Loucy (cell line): ENCODE measurements around the gene PXN.

Source experiments
- CTCF ChIP-seq: fragments of 200-600 bp; sonication (generic); conservative IDR thresholded peaks from 2 replicates; pipeline ENCODE4 v1.5.1; 2014; ENCODE audit warnings: mild to moderate bottlenecking, antibody characterized with exemption, low read length
- EZH2phosphoT487 ChIP-seq: fragments of 200-600 bp; IDR thresholded peaks from 2 replicates; pipeline ENCODE4 v1.6.1; 2018; ENCODE audit warnings: antibody characterized with exemption, mild to moderate bottlenecking, moderate library complexity, borderline replicate concordance

DNA sequence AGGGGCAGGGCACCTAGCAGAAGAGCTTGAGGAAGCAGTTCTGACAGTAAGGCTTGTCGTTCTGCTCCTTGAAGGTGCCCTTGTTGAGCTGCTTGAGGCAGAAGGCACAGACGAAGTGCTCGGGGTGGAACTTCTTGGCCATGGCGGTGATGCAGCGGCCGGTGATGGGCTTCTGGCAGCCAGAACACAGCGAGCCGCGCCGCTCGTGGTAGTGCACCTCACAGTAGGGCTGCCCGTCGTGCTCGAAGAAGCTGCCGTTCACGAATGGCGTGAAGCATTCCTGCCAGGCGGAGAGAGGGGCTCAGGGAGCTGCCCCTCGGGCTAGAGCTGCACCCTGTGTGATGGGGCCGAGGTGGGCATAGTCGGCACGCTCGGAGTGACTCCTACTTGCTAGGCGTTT, 53.2 kb downstream of the PXN start:
- TF ChIP-seq CTCF (no peak), EZH2phosphoT487 (no peak)
